Left lung (tissue), 10 donors: ENCODE measurements around the gene STYX. TPM values are rescaled to one million over a fixed set of nuclear protein-coding genes. Genes with fewer than 3 reads are reported as not detected.

Experiments
- ATAC-seq: fragments of 200-7000 bp; cut with Tn5 transposase; one replicate; pipeline ENCODE4 v1.9.1; 2020; ENCODE audit warnings: moderate library complexity
- DNase-seq, 4 donors: peaks; one replicate each; pipeline ENCODE4 v3.0.0-alpha.2; 2013 to 2020
- H3K27ac ChIP-seq, 2 donors: fragments of 200-600 bp; sonication (generic) in 1 of 2; one replicate each; pipeline versions ENCODE4 v1.5.0 to v1.8.0; 2020 to 2021
- H3K27me3 ChIP-seq, 2 donors: fragments of 200-600 bp; sonication (generic) in 1 of 2; one replicate each; pipeline versions ENCODE4 v1.5.0 to v1.8.0; 2020 to 2021
- H3K36me3 ChIP-seq, 2 donors: fragments of 200-600 bp; sonication (generic) in 1 of 2; one replicate each; pipeline versions ENCODE4 v1.5.0 to v1.8.0; 2020 to 2021
- H3K4me1 ChIP-seq, 2 donors: fragments of 200-600 bp; one replicate each; pipeline ENCODE4 v1.8.0; 2021
- H3K4me3 ChIP-seq, 2 donors: fragments of 200-600 bp; sonication (generic) in 1 of 2; one replicate each; pipeline versions ENCODE4 v1.5.0 to v1.8.0; 2020 to 2021; ENCODE audit warnings: mild to moderate bottlenecking in 1 of 2
- H3K9me3 ChIP-seq, 2 donors: fragments of 200-600 bp; sonication (generic) in 1 of 2; one replicate each; pipeline versions ENCODE4 v1.5.0 to v1.8.0; 2020 to 2021
- intact Hi-C, 2 donors: fragments of 100-400 bp; cut with DNase I; formaldehyde crosslinking; loops; one replicate each; pipeline versions ENCODE4 v1.11.2 to v1.14.2; 2022
- polyA plus RNA-seq, 6 donors: library from polyadenylated mRNA; unstranded; fragments of 120-200 nt; gene quantifications; one replicate each; pipeline ENCODE4 v1.2.1, GENCODE V29; 2013; ENCODE audit not compliant: insufficient read length in 6 of 6
- total RNA-seq, 2 donors: library from RNA; stranded (reverse); fragmentation: NEBNext Ultra II Directional; extraction: Animal tissue kit (Norgen Biotek cat#: 25700); gene quantifications; one replicate each; pipeline ENCODE4 v1.2.1, GENCODE V29; 2021
- TF ChIP-seq, protein P1 (sequence below), 2 donors: fragments of 200-600 bp; sonication (generic) in 1 of 2; IDR thresholded peaks; one replicate each; pipeline versions ENCODE4 v1.5.0 to v1.8.0; 2021; ENCODE audit warnings: antibody characterized with exemption in 2 of 2
- donor health status: DM: no; HTN: yes; CAD: no.
- donor health status: DM: no; HTN: no; CAD: no.

Gene STYX
- total and polyA plus RNA-seq, 8 donors: 9.9 to 19.2 (median 17.3) TPM

- peaks cover 0 to 27% of the 10 kb centered on the region in 2 donors for H3K36me3 ChIP-seq
- ATAC-seq: no peak
- no peak for DNase-seq
- intact Hi-C loops: no loop called here
- H3K4me1 ChIP-seq: peaks cover 6 to 9% of the 10 kb centered on the region in 2 donors
- no peaks in the 10 kb centered on the region for H3K27me3 ChIP-seq
- no peak overlapping the region for H3K4me3 ChIP-seq
- TF ChIP-seq, protein P1, sequence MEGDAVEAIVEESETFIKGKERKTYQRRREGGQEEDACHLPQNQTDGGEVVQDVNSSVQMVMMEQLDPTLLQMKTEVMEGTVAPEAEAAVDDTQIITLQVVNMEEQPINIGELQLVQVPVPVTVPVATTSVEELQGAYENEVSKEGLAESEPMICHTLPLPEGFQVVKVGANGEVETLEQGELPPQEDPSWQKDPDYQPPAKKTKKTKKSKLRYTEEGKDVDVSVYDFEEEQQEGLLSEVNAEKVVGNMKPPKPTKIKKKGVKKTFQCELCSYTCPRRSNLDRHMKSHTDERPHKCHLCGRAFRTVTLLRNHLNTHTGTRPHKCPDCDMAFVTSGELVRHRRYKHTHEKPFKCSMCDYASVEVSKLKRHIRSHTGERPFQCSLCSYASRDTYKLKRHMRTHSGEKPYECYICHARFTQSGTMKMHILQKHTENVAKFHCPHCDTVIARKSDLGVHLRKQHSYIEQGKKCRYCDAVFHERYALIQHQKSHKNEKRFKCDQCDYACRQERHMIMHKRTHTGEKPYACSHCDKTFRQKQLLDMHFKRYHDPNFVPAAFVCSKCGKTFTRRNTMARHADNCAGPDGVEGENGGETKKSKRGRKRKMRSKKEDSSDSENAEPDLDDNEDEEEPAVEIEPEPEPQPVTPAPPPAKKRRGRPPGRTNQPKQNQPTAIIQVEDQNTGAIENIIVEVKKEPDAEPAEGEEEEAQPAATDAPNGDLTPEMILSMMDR (IDR thresholded peaks at IDR 0.05): no peak
- no peaks in the 10 kb centered on the region for H3K9me3 ChIP-seq
- H3K27ac ChIP-seq: no peak overlapping the region
Measured at GRCh38 chr14:52783206-52783605, 53.2 kb downstream of the STYX start.

DNA sequence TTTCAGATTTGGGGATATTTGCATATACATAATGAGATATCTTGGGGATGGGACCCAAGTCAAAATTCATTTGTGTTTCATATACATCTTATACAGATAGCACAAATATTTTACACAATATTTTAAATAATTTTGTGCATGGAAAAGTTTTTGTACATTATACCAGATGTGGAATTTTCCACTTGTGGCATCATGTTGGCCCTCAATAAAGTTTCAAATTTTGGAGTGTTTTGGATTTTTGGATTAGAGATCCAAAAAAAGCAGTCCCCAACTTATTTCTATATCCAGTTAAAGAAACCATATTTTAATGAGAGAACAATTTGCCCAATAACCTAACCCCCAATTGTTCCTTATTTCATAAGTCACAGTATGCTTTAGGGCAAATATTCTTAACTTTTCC is 56.9 kb downstream of the STYX start:
- intact Hi-C loops: no loop called here
- TF ChIP-seq, protein P1 (IDR thresholded peaks at IDR 0.05): no peak
- Histone ChIP-seq H3K4me1 (peaks cover 18 to 33% of the 10 kb centered on the region in 2 donors), H3K27ac (no peak overlapping the region), H3K36me3 (peaks cover 0 to 6% of the 10 kb centered on the region in 2 donors), H3K27me3 (no peaks in the 10 kb centered on the region), H3K9me3 (no peaks in the 10 kb centered on the region), H3K4me3 (no peak overlapping the region)
- DNase-seq (no peak), ATAC-seq (no peak)

GRCh38 chr14:52789118-52789517 is 59.2 kb downstream of the STYX start:
- no peak for DNase-seq
- H3K9me3 ChIP-seq: no peaks in the 10 kb centered on the region
- intact Hi-C loops: no loop called here
- H3K27ac ChIP-seq: no peak overlapping the region
- no peaks in the 10 kb centered on the region for H3K27me3 ChIP-seq
- peaks cover 12 to 38% of the 10 kb centered on the region in 2 donors for H3K4me1 ChIP-seq
- TF ChIP-seq, protein P1 (IDR thresholded peaks at IDR 0.05): no peak
- no peak for ATAC-seq
- peaks cover 0 to under 1% of the 10 kb centered on the region in 2 donors for H3K36me3 ChIP-seq
- no peak overlapping the region for H3K4me3 ChIP-seq

GRCh38 chr14:52790011-52790755 is 60.2 kb downstream of the STYX start:
- TF ChIP-seq, protein P1 (IDR thresholded peaks at IDR 0.05): no peak
- Histone ChIP-seq H3K4me3 (peak overlapping the region; percentile 79 to 94), H3K4me1 (peaks cover 12 to 38% of the 10 kb centered on the region in 2 donors), H3K9me3 (no peaks in the 10 kb centered on the region), H3K27ac (peak overlapping the region in 1 of 2 donors; percentile 90), H3K27me3 (no peaks in the 10 kb centered on the region), H3K36me3 (no peaks in the 10 kb centered on the region)
- DNase-seq (peak in 1 of 4 donors; percentile 6), ATAC-seq (no peak)
- intact Hi-C loops: no loop called here

DNA sequence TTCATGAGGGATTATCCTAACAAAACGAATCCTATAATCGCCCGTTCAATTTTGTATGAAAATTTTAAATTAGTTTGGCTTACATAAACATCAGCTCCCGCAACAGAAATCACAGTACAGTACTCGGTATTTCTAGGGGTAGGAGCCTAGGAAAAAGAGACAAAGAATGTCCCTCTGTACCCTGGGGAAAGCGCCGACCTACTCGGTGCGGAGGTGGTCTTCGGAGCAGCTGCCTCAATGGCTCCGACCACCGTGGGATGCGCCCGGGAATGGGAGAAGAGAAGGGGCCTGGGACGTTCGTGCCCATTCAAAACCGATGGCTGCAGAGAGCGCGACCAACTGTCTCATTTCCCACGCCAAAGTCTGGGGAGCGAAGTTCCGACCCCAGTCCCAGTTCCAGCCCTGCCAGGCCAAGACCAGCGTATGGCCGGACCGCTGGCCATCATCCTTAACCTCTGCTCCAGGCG is 60.8 kb downstream of the STYX start:
- peaks cover 12 to 38% of the 10 kb centered on the region in 2 donors for H3K4me1 ChIP-seq
- H3K27ac ChIP-seq: peak overlapping the region; percentile 89 to 90
- TF ChIP-seq, protein P1 (IDR thresholded peaks at IDR 0.05): no peak
- intact Hi-C loops: no loop called here
- DNase-seq (peak in 1 of 4 donors; percentile 7), ATAC-seq (no peak)
- H3K9me3 ChIP-seq: no peaks in the 10 kb centered on the region
- no peaks in the 10 kb centered on the region for H3K27me3 ChIP-seq
- no peaks in the 10 kb centered on the region for H3K36me3 ChIP-seq
- peak overlapping the region; percentile 79 to 94 for H3K4me3 ChIP-seq
